ENCODE results near the gene SNAI3.

The SNAI3 gene
- total RNA-seq: 0.73 to 94.4 (median 11.8) reads per million in 18 experiments

DNA sequence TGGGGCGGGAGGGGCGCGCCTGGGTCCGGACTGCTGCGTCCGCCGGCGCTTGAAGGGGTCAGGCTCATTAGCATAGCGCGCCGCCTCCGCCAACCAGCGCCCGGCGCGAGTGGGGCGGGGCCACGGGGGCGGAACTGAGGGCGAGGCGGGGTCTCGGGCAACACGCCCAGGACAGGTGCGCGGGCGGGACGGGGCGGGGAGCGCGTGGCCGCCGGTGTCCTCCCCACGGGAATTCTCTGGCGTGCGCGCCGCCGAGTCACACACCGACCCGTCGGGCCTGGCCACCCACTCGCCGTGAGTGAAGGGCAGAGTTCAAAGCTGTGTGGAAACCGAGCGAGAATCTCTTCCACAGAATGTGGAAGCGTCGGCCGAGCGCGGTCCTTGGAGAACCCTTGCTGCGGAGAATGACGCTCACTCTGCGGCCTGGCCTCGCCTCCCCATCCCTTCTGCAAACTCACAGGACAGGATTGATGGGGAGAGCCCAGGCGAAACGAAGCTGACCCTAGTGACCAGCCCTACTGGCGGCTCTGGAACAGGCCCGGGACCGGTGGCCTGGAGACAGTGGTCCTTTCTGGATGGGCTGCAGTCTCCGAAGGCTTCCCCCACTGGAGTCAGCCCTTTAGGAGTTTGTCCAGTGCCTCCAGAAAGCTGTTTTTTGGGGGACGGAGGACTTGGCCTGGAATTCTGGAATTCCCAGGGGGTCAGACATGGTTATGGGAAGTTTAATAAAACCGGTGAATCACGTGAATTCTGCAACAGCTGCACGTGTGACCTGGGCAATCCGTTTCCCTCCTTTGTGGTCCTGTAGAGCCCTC lies at the start of gene SNAI3:
SNAI3 (minus strand) TSS at position 69 of the 815 bp plus-strand sequence. CDS start 101 bp downstream, outside the sequence.
- peak; percentile 94 to 99 for DNase-seq

DNA sequence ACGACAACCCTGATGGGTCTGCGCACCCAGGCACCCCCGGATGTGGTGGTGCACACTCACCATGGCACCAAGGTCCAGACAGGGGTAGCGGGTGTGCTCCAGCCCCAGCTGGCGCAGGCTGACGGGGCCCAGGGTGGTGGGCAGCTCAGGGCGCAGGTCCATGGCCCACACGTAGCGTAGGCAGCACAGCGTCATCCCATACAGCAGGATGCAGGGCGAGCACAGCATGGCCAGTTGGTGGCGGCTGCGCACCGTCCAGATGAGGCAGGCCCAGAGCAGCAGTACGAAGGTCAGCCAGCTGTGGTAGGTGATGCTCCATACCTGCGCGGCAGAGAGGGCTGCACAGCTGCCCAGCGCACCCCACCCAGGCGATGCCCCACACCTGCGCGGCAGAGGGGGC lies 49.8 kb upstream of the SNAI3 start:
- no peak for DNase-seq

DNA sequence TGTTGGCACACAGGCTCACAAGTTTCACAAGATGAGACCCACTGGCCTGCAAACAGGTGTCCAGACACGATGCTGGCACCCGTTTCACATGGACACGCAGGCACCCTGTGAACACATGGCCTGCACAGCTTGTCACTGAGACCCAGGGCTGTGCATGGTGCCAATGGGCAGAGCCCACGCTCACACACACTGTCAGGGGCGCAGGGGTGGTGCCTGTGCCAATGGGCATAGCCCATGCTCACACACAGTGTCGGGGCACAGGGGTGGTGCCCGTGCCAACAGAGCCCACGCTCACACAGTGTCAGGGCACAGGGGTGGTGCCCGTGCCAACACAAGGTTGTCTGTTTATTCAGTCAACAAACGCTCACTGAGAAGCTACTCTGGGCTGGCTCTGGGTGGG lies 49.3 kb upstream of the SNAI3 start:
- DNase-seq: no peak

DNA sequence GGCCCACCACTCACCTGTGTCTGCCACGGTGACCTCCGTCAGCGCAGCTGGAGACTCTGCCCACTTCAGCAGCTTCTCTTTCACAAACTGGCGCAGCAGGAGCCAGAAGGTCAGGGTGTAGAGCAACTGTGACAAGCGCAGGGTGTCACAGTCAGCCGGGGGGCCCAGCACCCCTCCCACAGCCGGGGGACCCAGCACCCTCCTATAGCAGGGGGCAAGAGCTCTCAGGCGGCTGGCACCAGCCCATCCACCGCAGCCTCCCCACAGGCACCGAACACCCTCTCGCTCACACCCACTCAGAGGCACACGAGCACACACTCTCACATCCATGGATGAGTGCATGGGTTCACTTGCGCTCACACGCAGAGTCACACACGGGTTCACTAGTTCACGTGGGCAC lies 48.8 kb upstream of the SNAI3 start:
- DNase-seq: no peak

DNA sequence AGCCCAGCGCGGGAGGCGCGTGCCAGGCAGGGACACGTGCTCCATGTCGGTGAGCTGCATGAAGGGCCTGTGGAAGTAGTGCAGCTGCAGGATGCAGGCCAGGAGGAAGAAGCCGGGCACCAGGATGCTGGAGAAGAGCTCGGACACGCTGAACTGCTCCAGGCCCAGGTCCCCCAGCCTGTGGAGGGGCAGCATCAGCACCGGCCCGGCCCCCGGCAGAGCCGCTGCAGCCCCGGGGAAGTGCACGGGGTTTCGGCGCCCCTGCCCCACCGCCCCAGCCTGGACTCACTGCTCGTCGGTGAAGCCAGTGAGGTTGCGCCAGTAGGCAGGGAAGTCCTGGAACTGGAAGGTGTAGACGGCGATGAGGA lies 48.0 kb upstream of the SNAI3 start:
- DNase-seq: no peak

DNA sequence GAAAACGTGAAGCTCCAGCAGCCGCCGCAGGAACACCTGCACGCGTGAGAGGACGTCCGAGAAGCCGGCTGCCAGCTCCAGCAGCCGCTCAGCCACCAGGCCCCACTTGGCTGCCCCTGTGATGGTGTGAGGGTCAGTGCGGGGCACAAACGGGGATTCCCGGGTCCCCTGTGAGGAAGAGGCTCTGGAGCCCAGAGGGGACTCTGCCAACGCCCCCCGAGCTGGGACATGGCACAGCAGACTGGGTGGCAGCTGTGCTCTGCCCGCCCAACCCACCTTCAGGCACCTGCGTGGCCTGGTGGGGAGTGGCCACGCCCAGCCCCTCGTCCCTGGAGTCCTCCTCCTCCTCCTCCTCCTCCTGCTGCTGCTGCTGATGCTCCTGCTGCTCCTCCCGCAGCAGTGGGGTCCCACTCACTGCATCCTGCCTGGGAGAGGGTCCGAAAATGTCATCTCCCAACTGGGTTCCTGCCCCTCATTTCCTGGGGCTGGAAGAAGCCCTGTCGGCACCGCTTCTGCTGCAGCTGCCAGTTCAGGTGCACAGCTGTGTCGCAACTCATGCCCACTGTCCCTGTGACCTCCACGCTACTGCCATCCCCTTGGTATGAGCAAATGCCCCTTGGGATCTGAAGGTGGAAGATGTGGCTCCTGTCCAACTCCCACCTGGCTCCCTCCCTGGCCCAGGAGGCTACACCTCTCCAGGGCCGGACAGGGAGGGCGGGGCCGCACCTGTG lies 47.5 kb upstream of the SNAI3 start:
- DNase-seq: no peak

DNA sequence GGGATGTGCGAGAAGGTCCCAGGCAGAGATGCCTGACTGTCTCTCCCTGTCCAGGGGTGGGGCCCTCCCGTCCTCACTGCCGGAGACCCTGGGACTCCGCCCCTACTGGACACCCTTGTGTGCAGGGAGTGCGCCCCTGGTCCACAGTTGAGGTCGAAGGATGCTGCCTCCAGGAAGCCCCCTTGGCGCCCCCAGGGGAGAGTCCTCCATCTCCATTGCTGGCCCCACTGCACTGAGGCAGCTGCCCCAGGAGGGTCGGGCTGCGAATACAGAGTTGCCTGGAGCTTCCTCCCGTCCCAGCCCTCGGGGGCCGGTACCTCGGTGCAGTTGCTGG lies 46.6 kb upstream of the SNAI3 start:
- DNase-seq: no peak

DNA sequence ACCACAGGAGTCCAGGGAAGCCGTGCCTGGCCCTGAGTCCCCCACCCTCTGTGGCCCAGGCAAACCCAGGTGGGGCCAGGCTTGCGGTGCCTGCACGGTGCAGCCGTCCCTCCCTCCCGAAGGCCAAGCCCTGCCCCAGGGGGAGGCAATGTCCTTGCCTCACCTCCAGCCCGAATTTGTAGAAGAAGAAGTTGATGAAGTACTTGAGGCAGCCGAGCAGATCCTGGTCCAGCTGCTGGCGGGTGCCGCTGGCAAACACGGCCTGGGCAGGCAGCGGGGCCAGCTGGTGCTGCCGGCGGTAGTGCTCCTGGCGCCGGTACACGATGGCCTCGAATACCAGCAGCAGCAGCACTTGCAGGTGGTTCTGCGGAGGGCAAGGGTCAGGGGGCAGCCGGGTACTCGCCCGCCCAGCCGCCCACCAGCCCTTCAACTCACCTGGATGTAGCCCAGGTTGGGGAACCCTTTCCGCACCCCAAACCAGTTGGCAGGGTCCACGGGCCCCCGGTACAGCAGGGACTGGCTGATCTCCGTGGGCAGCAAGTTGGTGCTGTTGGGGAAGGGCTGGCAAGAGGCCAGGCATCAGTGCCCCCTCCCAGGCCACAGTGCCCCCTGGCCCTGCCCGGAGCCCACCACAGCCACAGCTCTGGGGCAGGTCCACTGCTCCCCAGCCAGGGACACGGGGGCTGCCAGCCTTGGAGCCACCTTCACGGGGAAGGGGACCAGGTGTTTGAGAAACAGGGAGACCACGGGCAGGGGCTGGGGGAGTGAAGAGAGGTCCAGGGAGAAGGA lies 46.1 kb upstream of the SNAI3 start:
- no peak for DNase-seq

DNA sequence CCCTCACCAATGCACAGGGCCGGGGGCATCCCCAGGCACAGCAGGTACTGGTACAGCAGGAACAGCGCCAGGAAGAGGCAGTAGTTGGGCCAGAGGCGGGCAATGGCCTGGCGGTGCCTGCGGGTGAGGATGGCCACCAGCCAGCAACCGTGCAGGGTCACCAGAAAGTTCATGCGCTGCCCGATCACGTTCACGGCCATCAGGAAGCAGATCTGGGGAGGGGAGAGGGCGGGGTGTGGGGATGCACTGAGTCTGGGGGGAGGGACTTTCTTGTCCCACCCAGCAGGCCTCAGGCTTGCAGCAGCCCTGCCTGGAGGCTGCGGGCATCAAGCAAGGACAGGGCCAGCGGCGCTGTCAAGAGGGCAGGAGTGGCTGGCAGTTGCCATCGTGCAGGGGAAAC lies 45.4 kb upstream of the SNAI3 start:
- DNase-seq: no peak

DNA sequence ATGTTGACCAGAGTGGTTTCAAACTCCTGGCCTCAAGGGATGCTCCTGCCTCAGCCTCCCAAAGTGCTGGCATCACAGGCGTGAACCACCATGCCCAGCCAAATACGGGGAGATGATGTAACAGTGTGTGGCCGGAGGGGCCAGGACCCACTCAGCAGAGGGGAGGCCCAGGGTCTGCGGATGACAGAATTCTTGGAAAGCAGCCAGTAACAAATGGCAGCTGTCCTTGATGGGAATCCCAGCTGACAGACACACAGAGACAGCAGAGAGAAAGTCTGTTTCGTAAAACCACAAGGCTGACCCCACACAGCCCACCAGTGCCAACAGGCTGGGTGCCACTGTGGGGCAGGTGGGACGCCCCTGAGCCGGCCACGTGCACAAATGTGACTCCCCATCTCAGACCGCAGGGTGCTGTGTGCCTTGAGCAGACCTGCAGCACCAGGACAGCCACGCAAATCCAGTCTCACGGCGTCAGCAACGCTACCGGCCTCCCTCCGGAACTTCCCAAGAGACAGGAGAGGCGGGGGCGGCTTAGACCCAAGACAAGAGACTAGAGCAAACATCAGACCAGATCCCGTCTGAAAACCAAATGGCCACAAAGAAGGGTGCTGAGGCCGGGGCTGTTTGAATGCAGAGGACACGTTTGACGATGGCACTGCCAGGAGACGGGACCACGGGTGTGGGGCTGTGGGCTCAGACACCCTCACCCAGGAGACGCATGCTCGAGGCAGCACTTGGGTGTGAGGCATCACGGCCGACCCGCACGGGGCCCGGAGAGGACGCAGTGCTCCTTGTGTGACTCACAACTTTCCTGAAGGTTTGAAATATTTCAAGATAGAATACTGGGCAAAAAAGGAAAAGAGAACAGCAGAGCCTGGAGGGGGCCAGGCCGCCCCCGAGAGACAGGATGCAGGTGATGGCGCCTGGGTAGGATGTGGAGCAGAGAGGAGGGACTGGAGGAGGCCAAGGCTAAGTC lies 44.6 kb upstream of the SNAI3 start:
- DNase-seq: no peak

DNA sequence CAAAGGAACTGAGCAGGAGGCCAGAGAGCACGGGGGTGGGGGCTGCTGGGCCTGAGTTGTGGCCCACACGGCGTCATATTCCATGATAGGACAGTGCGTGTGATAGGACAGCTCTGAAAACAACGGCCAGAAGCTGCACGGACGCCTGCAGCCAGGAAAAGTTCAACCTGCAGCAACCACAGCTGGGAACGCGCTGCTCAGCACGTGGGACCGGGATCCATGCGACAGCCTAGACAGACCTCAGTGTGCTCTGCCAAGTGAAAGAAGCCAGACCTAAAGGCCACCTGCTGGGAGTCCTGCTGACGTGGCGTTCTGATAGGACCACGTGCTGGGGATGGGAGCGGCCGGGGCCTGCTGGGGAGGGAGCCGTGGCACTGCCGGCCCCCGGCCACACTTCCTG lies 41.6 kb upstream of the SNAI3 start:
- no peak for DNase-seq

DNA sequence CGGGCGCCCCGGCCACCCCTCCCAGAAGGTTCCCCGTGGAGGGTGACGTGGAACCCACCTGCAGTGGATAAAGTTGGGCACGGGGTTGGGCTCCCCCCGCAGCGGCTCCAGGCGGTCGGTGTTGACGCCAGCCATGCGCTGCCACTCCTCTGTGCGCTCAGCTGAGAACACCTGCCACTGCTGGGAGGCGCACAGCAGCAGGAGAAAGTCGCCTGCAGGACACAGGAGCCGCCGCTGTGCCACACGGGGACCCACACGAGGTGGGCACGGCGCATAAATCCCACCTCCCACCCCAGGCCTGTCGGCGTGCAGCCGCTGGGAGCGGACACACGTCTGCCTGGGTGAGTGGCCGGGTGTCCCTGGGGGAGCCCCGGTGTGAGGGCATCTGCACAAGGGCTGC lies 40.7 kb upstream of the SNAI3 start:
- no peak for DNase-seq

DNA sequence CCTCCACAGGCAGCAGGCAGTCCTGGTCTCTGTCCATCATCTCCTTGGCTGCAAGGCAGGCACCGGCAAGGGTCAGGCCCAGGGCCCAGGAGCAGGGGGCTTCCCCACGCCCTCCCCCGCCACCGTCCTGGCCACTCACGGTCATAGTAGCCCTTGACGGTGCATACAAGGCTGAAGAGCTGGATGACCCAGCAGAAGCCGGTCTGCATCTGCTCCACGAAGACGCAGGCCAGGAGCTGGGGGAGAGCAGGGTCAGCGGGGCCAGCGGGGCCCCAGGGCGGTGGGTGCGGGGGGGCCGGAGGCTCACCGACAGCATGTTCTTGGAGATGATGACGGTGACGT lies 40.1 kb upstream of the SNAI3 start:
- no peak for DNase-seq

DNA sequence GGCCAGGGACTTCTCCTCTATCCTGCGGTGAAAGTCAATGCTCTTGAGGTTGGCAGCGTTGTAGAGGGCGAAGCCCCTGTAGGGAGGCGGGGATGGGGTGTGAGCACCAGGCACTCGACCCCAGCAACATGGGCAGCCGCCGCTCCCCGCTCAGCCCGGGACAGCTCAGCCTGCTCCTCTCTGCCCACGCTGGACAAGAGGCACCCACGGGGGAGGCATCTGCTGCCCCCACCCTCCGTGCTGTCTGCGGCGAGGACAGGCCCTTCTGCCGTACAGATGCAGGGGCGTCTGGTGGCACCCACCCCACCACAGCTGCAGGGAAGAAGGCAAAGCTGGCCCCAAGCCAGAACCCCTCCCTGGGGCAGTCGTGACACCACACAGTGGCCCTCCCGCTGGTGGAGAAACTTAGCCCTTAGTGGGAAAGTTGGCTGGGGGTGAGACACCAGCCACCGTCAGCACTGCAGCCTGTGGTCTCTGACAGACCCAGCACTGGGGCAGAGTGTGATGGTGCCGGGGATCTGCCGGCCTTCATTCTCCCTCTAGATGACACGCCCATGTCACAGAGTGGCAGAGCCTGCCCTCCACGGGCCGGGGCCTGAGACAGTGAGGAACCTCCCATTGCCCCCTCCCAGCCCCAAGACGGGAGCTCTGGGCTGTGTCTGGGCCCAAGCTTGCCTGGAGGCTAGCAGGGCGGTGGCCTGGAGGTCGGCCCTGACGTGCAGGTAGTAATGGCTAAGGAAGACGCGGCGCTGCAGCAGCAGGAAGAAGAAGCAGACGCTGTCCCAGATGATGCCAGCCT lies 39.5 kb upstream of the SNAI3 start:
- DNase-seq: no peak

DNA sequence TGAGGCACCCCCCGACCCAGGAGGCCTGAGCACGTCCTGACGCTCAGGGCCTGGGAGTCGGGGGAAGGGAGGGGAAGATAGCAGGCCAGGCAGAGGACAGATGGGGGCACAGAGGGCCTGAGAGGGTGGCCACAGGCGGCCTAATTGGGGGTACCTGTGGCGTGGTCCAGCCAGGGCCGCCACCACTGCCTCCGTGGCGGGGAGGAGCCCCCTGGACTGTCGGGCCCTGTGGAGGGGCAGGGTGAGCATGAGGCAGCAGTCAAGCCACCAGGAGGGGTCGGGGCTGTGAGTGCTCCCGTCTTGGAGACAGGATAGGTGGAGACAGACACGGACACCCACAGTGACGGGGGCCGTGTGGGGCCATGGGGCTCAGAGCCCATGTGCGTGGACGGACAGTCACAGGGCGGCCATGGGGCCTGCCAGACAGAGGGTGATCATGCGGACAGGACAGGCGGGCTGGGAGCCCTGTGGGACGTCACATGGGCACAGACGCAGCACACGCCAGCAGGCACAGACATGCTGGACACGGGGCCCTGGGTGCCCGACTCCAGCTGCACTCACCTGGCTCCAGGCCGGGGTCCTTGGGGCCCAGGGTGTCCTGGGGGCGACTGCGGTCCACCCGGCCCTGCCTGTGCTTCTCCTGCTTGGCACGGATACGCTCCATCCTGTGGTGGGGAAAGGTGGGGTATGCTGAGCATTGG lies 38.7 kb upstream of the SNAI3 start:
- DNase-seq: no peak

DNA sequence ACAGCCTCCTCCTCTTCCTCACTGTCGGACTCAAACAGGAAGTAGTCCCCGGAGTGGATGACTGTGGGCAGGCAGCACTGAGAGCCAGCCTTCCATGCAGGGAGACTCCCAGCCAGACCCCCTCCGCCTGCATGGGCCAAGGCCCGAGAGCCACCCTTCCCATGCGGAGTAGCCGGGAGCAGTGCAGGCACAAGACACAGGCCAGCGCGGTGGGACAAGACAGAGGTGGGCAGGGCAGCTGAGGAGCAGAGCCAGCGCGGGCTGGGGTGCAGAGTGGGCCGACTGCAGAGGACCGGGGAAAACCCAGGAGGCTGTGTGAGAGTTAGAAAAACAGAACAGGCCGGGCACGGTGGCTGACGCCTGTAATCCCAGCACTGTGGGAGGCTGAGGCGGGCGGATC lies 37.6 kb upstream of the SNAI3 start:
- DNase-seq: no peak

DNA sequence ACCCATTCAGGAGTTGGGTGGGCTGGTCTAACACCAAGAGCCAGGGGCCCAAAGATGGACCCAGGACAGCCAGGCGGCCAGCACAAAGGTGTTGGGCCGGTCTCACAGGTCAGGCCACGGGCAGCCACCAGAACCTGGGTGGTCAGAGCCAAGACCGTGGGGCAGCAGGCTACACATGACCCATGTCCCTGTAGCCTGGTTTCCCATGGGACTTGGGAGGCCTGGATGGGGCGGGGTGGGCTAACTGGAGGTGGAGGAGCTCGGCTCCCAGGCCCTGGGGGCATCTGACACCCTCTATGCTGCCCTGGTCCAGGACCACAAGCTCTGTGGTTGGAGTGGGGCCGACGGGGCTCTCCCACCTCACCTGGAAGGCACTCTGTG lies 37.2 kb upstream of the SNAI3 start:
- no peak for DNase-seq

DNA sequence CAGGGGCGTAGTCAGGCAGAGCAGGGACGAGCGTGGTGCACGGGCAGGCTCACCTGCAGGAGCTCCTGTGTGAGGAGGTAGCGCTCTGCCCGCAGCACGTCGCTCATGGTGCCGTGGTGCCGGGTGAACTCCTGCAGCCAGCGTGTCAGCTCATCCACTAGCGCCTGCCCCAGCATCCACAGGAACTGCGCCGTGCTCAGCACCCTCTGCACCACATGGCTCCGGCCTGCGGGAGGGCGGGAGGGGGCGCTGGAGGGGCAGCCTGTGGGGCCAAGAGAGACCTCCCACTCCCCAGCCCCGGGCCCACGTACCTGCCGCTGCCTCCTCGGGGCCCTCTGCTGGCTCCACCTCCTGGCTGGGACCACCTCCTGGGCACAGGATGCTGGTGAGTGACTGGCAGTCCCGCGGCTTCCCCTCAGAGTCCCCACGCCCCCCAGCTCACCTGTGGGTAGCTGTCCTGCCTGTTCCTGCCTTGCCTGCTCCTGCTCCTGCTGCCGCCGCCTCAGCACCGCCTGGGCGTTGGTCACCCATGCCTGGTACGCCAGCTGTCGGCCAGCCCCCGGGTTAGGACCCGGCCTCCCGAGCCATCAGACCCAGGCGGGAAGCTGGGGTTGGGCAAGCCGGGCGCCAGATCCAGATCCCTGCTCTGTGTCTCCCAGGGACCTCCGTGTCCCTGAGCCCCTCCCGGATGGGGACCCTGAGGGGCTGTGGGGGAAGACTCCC lies 36.6 kb upstream of the SNAI3 start:
- no peak for DNase-seq

DNA sequence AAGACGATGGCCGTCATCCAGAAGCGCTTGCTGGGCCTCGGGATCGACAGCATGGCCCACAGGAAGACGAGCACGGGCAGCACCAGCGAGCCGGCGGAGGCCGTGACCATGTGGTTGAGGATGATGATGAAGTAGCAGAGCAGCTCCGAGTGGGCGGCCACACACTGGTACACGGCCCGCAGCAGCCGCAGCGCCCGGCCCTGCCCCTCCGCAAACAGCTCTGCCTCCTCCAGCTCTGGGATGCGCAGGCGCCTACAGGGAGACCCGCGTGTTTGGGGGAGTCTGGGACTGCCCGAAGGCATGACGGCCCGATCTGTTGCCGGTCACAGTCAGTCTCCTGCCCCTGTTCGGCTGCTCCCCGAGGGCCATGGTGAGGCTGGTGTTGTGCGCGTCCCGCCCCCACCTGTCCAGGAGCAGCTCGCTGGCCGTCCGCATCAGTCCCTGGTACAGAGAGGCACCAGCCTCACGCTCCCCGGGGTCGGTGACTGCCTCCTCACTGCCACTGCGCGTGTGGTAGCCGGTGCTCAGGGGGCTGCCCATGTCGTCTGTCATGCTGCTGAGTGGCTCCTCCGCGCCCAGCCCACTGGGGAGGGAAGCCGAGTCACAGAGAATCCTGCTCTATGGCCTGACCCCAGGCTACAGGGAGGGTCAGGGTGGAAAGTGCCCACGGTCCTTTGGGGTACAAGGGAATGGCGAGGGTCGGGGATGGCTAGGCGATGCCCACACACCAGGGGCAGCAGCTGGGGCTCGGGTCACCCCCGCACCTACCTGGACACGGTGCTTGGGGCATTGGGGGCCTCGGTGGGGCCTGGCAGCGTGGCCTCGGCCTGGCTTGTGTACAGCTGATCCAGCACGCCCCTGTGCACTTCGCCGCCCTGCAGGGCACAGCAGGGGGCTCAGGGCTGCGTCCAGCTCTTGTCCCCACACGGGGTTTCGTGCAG lies 35.8 kb upstream of the SNAI3 start:
- DNase-seq: no peak

Measured in inflammatory macrophage (primary cell).